DOHH2 (cell line): ENCODE data around the gene HTR2A.

Experiments
- H3F3A ChIP-seq: fragments of 200-600 bp; sonication (generic), shearing (Covaris generic); 2 replicates; pipeline ENCODE4 v1.6.0; 2016; ENCODE audit warnings: antibody characterized with exemption, mild to moderate bottlenecking; ENCODE audit not compliant: control insufficient read depth, insufficient read depth
- H3K27ac ChIP-seq: fragments of 200-600 bp; sonication (generic); 2 replicates; pipeline ENCODE4 v1.5.1; 2014; ENCODE audit warnings: low read depth, mild to moderate bottlenecking, low read length, moderate library complexity
- H3K27me3 ChIP-seq: fragments of 200-600 bp; sonication (generic); 2 replicates; pipeline ENCODE4 v1.6.1; 2014; ENCODE audit warnings: mild to moderate bottlenecking, low read length, mixed read lengths; ENCODE audit not compliant: control insufficient read depth
- H3K36me3 ChIP-seq: fragments of 200-600 bp; sonication (generic); 2 replicates; pipeline ENCODE4 v1.6.1; 2014; ENCODE audit warnings: mild to moderate bottlenecking, low read length, moderate library complexity, mixed read lengths; ENCODE audit not compliant: control insufficient read depth
- H3K4me1 ChIP-seq: fragments of 200-600 bp; sonication (generic); 2 replicates; pipeline ENCODE4 v1.6.1; 2014; ENCODE audit warnings: mild to moderate bottlenecking, low read length, mixed read lengths; ENCODE audit not compliant: control insufficient read depth
- H3K4me2 ChIP-seq: fragments of 200-600 bp; sonication (generic); 2 replicates; pipeline ENCODE4 v1.6.0; 2014; ENCODE audit warnings: mild to moderate bottlenecking, low read length, moderate library complexity
- H3K4me3 ChIP-seq: fragments of 200-600 bp; sonication (generic); 2 replicates; pipeline ENCODE4 v1.5.1; 2014; ENCODE audit warnings: mild to moderate bottlenecking, low read length, mixed read lengths
- H3K79me2 ChIP-seq: fragments of 200-600 bp; sonication (generic); 2 replicates; pipeline ENCODE4 v1.6.1; 2014; ENCODE audit warnings: mild to moderate bottlenecking, low read length, mixed read lengths; ENCODE audit not compliant: control insufficient read depth
- H3K9me2 ChIP-seq: fragments of 200-600 bp; sonication (generic); replicated peaks from 2 replicates; pipeline ENCODE4 v1.6.1; 2014; ENCODE audit warnings: mild to moderate bottlenecking, low read length, mixed read lengths; ENCODE audit not compliant: control insufficient read depth
- H3K9me3 ChIP-seq: fragments of 200-600 bp; sonication (generic); 2 replicates; pipeline ENCODE4 v1.6.1; 2014; ENCODE audit warnings: antibody characterized with exemption, low read length, mixed read lengths; ENCODE audit not compliant: control insufficient read depth, insufficient read depth
- H4K20me1 ChIP-seq: fragments of 200-600 bp; sonication (generic); 2 replicates; pipeline ENCODE4 v1.6.0; 2014; ENCODE audit warnings: low read depth, mild to moderate bottlenecking, antibody characterized with exemption, low read length, moderate library complexity; ENCODE audit not compliant: control insufficient read depth, insufficient read depth
- CTCF ChIP-seq: fragments of 200-600 bp; sonication (generic); IDR thresholded peaks from one replicate; pipeline ENCODE4 v1.5.1; 2014; ENCODE audit warnings: antibody characterized with exemption, mild to moderate bottlenecking, low read depth, low read length; ENCODE audit not compliant: poor library complexity, severe bottlenecking
- EZH2phosphoT487 ChIP-seq: fragments of 200-600 bp; sonication (generic); IDR thresholded peaks from 2 replicates; pipeline ENCODE4 v1.6.1; 2017; ENCODE audit warnings: borderline replicate concordance, mild to moderate bottlenecking, antibody characterized with exemption, low read length, moderate library complexity, mixed read lengths

The HTR2A gene

GRCh38 chr13:46913757-46914156, 16.9 kb upstream of the HTR2A start:
- TF ChIP-seq EZH2phosphoT487 (no peak), CTCF (no peak)
- no peaks in the 10 kb centered on the region for H3K9me3 ChIP-seq
- no peaks in the 10 kb centered on the region; the same call in 1 of the 2 replicates for H3K27me3 ChIP-seq
- no peaks in the 10 kb centered on the region for H3K79me2 ChIP-seq
- no peaks in the 10 kb centered on the region for H3K9me2 ChIP-seq
- no peaks in the 10 kb centered on the region for H4K20me1 ChIP-seq
- H3K4me1 ChIP-seq: no peaks in the 10 kb centered on the region
- no peak overlapping the region for H3K27ac ChIP-seq
- H3F3A ChIP-seq: no peaks in the 10 kb centered on the region
- H3K36me3 ChIP-seq: no peaks in the 10 kb centered on the region
- H3K4me2 ChIP-seq: no peak overlapping the region
- H3K4me3 ChIP-seq: no peak overlapping the region

GRCh38 chr13:46909042-46909441, 12.2 kb upstream of the HTR2A start:
- H3K27me3 ChIP-seq: no peaks in the 10 kb centered on the region; the same call in 1 of the 2 replicates
- H3F3A ChIP-seq: no peaks in the 10 kb centered on the region
- H3K9me3 ChIP-seq: no peaks in the 10 kb centered on the region
- H3K4me2 ChIP-seq: no peak overlapping the region
- TF ChIP-seq CTCF (no peak), EZH2phosphoT487 (no peak)
- H3K79me2 ChIP-seq: no peaks in the 10 kb centered on the region
- no peaks in the 10 kb centered on the region for H3K36me3 ChIP-seq
- no peaks in the 10 kb centered on the region for H3K4me1 ChIP-seq
- no peak overlapping the region for H3K4me3 ChIP-seq
- no peaks in the 10 kb centered on the region for H4K20me1 ChIP-seq
- no peaks in the 10 kb centered on the region for H3K9me2 ChIP-seq
- H3K27ac ChIP-seq: no peak overlapping the region

DNA sequence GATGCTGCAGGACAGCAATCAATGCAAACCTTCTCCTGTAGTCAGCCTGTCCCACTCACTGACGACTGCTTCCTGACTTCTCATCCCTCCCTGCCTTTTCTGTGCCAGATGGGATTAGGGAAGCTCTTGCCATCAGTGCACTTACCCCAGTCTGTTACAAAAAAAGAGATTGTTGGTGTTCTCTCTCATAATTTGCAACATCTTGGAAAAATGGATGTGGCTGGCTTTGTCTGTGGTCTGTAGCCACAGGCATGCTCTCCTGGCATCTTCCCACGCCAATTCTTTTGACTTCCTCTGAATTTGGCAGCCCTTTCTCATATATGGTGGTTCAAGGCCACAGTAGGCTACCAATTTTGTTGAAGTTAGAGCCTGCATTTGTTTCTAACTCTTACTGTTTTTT, 11.6 kb upstream of the HTR2A start:
- Histone ChIP-seq H3K9me3 (no peaks in the 10 kb centered on the region), H3K4me1 (no peaks in the 10 kb centered on the region), H4K20me1 (no peaks in the 10 kb centered on the region), H3K4me3 (no peak overlapping the region), H3K4me2 (no peak overlapping the region), H3K36me3 (no peaks in the 10 kb centered on the region), H3K9me2 (no peaks in the 10 kb centered on the region), H3K79me2 (no peaks in the 10 kb centered on the region), H3K27me3 (no peaks in the 10 kb centered on the region; the same call in 1 of the 2 replicates), H3F3A (no peaks in the 10 kb centered on the region), H3K27ac (no peak overlapping the region)
- TF ChIP-seq EZH2phosphoT487 (no peak), CTCF (no peak)

DNA sequence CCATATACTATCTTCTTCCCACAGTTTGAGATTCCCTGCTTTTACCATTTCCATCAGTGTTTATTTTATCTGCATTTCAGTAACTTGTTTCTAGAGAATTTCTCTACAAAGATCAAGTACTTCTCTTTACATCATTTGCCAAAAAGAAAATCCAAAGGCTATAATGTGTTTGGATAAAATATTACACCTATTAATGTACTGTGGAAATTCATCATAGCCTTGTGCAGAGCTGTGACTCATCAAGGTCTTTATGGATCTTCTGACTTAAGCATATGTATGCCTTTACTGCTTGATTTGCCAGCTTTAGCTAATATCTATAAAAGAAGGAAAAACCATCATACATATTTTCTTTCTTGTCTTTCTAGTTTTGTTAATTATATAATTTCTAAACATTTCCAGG, 9.6 kb upstream of the HTR2A start:
- Histone ChIP-seq H3K4me1 (no peaks in the 10 kb centered on the region), H3K79me2 (no peaks in the 10 kb centered on the region), H3K4me2 (no peak overlapping the region)

More for the DNA sequence above, 9.6 kb upstream of the HTR2A start:
- Histone ChIP-seq H3K27ac (no peak overlapping the region), H3K4me3 (no peak overlapping the region), H3K36me3 (no peaks in the 10 kb centered on the region), H3K9me2 (no peaks in the 10 kb centered on the region), H4K20me1 (no peaks in the 10 kb centered on the region), H3K27me3 (peaks cover 4% of the 10 kb centered on the region), H3K9me3 (no peaks in the 10 kb centered on the region), H3F3A (no peaks in the 10 kb centered on the region)
- TF ChIP-seq CTCF: no peak
- no peak for TF ChIP-seq EZH2phosphoT487
